ENCODE data around the gene ATP9B.

DNA sequence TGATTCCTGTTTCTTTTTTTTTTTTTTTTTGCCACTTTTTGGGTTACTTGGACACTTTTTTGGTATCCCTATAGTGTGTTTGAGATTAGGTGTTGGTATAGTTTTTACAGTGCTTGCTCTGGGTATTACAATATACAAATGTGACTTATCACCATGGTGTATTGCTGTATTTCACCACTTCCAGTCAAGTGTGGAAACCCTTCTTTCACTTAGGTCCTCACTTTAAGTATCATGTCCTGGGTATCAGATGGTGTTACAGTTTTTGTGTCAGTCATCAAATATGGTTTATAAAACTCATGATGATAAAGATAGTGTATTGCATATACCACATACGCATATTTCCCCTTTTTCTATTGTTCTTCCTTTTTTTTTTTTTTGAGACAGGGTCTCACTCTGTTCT lies 1.8 kb downstream of the ATP9B start:
- TF ChIP-seq CTCF (tag by site-specific recombination; IDR thresholded peaks at IDR 0.05) (no peak), ZNF658 (tag by site-specific recombination; IDR thresholded peaks at IDR 0.05) (no peak), ZNF423 (tag by site-specific recombination; IDR thresholded peaks at IDR 0.05) (no peak)

All from HEK293 (cell line).